ENCODE results near the gene CSNK1E.

CSNK1E gene

GRCh38 chr22:38247713-38248112 lies 69.5 kb downstream of the CSNK1E start:
- no peak for DNase-seq

- DNase-seq = no peak
Observed at GRCh38 chr22:38246692-38247091, 70.5 kb downstream of the CSNK1E start.

GRCh38 chr22:38246046-38246658 lies 71.1 kb downstream of the CSNK1E start:
- no peak for DNase-seq

- DNase-seq = no peak
Observed at GRCh38 chr22:38244106-38244505, 73.1 kb downstream of the CSNK1E start.

GRCh38 chr22:38243007-38243765 lies 74.0 kb downstream of the CSNK1E start:
- DNase-seq = no peak

DNA sequence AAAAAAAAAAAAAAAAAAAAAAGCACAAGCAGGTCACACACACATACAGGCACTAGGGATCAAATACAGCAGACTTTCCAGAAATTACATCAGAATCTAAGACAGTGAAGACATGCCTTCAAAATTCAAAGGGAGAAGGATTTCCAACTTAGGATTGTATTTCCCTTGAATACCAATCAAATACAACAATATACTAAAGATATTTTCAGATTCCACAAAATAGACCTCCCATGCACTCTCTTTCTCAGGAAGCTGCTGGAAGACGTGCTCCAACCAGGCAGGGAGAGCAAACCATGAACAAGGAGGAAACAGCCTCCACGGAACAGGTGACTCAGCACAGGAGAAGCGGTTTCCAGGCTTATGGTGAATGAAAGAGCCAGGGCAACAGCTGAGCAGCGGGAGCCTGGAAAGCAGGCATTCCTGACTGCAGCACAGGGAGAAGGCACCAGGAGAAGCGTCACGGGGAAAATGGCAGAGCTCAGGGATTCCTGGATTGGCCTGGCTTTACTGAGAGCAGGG lies 76.4 kb downstream of the CSNK1E start:
- no peak for DNase-seq
